HG02885 (cell line): ENCODE results near the gene IST1.

Experiments used
- ATAC-seq: cut with Tn5 transposase; IDR thresholded peaks from one replicate; pipeline ENCODE4 v1.9.1; 2021; ENCODE audit warnings: mild to moderate bottlenecking; ENCODE audit not compliant: unreplicated experiment, poor library complexity

Gene IST1

DNA sequence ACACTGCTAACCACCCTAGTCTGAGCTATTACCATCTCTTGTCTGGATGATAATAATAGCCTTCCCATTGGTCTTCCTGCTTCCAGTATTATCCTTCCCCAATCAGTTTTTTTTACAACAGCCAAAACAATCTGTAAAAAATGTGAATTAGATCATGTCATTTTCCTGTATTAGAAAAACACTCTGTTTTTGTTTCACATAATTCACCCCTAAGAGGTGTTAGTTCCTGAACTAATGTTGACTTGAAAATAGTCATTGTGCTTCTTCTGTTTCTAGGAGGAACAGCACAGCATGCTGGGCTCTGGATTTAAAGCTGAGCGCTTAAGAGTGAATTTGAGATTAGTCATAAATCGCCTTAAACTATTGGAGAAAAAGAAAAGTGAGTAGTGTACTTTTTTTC, 20.0 kb downstream of the IST1 start:
- no peak for ATAC-seq

- no peak for ATAC-seq
These were observed 21.1 kb downstream of the IST1 start for GRCh38 chr16:71916397-71916920.

DNA sequence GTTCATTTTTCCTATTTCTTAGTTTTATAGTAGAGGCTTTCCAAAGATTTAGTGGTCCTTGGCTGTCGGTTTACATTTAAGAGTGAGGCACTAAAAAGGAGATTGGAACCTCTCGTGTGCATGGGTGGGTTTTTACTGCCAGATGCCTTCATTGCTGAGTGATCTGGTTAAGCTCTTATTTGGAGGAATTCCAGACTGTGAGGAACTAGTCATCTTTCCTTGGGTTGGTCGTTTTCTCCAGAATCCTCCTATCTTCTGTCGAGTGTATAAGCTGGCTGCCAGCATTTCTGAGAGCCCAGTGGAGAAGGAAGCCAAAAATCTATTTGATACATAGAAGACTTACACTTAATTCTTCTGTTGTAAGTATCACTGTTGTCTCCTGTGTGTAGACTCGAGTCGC, 22.6 kb downstream of the IST1 start:
- ATAC-seq = no peak

GRCh38 chr16:71919035-71919434, 23.7 kb downstream of the IST1 start:
- peak; percentile 72 for ATAC-seq

DNA sequence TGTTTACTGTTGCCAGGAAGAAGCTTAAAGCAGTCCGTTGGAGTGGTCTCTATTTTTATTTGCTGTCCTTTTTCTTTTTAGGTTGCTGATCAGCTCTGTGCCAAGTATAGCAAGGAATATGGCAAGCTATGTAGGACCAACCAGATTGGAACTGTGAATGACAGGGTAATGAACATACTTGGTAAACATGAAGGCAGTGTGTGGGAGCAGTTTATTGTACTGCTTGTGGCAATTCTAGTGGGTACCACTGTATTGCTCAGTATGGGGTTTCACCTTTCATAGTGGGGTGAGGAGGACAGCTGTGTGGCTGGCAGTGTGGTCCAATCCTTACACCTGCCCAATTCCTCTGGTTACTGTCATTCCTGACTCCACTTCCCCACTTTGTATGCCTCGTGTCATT, 25.3 kb downstream of the IST1 start:
- ATAC-seq = no peak

DNA sequence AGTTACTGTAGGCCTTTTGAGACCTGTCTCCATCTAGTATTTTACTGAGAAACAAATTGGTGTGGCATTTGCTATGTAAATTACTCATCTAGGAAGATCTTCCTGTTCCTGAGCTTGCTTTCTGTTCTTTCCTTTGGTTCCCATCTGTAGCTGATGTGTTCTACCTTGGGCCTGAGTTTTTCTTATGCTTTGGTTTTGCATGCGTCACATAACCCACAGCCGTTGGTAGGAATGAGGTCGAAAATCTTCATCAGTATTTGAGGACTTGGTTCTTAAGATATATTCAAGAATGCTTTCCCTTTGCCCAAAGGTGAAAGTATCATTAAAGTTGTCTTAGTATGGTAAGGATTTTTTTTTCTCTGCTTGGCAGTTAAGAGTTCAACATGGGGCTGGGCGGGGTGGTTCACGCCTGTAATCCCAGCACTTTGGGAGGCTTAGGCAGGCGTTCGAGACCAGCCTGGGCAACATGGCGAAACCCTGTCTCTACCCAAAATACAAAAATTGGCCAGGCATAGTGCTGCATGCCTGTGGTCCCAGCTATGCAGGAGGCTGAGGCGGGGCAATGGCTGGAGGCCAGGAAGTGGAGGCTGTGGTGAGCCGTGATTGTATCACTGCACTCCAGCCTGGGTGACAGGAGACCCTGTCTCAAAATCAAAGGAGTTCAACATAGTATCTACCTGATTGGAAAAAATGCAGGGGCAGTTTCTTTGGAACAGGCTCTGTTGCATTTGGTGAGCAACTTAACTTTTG, 28.8 kb downstream of the IST1 start:
- ATAC-seq = no peak

DNA sequence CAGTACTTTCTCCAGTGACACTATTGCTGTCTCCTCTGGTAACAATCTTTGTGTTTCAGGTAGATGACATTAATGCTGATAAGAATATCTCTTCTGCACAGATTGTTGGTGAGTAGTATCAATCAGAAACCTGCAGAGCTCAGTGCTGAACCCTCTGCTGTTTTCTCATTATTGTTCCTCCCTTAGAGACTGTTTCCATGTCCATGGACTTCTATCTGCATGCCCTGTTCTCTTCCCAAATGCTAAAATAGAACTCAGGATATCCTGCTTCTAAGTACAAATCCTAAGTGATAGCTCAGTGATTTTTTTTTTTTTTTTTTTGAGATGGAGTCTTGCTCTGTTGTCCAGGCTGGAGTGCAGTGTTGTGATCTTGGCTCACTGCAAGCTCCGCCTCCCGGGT, 29.4 kb downstream of the IST1 start:
- ATAC-seq = no peak

DNA sequence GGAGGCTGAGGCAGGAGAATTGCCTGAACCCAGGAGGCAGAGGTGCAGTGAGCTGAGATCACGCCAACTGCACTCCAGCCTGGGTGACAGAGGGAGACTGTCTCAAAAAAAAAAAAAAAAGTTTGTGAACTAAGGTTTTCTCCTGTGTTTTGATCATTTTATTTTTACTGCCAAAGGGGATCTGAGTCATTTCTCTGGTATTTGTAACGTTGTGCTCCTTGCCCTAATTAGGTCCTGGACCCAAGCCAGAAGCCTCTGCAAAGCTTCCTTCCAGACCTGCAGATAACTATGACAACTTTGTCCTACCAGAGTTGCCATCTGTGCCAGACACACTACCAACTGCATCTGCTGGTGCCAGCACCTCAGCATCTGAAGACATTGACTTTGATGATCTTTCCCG, 32.1 kb downstream of the IST1 start:
- ATAC-seq = no peak

- no peak for ATAC-seq
These were observed 32.5 kb downstream of the IST1 start for GRCh38 chr16:71927787-71928186.

- ATAC-seq = no peak
These were observed 33.7 kb downstream of the IST1 start for GRCh38 chr16:71929048-71929447.

- ATAC-seq = no peak
These were observed 34.8 kb downstream of the IST1 start for GRCh38 chr16:71930013-71930563.

GRCh38 chr16:71931001-71931400, 35.7 kb downstream of the IST1 start:
- no peak for ATAC-seq

DNA sequence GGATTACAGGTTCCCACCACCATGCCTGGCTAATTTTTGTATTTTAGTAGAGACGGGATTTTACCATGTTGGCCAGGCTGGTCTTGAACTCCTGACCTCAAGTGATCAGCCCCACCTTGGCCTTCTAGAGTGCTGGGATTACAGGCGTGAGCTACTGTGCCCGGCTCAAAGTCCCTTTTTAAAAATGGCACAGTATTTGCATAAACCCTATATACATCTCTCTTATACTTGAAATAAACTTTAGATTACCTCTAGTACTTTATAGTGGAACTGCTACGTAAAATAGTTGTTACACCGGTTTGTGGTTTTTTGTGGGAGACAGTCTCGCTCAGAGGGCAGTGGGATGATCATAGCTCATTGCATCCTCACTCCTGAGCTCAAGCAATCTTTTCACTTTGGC, 36.3 kb downstream of the IST1 start:
- ATAC-seq = no peak

GRCh38 chr16:71933017-71933416, 37.7 kb downstream of the IST1 start:
- ATAC-seq = no peak

- ATAC-seq = no peak
These were observed 38.8 kb downstream of the IST1 start for GRCh38 chr16:71933913-71934695.

DNA sequence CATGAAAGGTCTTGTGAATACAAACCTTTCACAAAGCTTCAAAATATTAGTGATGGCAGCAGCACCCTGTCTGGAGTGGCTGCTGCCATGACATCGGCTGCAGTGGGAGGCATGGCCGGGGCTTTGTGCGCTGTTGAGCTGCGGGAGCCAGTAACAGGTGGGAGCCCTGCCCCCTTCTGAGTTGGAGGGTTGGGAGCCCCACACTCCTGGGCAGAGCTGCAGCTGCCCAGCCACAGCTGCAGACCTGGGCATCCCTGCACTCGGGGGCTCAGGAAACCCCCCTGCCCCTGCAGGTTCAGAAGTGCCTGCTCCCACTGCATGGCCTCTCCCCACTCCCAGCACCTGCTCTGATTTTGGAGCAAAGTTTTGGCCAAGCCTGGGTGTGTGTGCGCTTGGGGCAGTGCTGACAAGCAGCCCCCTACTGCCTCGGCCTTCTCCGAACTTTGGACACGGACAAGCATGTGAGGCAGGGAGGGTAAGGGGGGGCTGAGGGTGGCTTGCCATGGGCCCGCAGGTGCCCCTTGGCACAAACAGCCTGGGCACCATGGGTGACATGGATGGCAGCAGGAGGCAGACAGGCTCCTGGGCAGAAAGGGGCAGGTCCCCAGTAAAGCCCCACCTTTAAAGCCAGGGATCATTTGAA, 42.7 kb downstream of the IST1 start:
- no peak for ATAC-seq

- no peak for ATAC-seq
These were observed 48.6 kb downstream of the IST1 start for GRCh38 chr16:71943887-71944286.

GRCh38 chr16:71945616-71946015, 50.3 kb downstream of the IST1 start:
- no peak for ATAC-seq

DNA sequence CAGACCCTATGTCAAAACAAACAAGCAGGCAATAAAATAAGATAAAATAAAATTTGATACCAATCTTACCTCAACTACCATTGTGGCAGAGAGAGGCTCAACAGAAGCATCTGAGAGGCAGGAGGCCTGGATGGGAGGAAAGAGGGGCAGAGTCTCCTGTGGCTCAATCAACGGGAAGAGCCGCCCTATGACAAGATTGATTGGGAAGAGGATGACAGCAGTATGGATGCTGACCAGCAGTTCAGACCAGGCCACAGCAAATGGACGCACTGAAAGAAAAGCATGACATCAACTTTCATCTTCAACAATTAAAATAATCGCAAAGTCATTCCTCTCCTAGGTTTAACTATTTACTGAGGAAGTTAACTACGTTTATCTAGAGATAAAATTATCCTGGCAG, 57.5 kb downstream of the IST1 start:
- no peak for ATAC-seq

- no peak for ATAC-seq
These were observed 58.8 kb downstream of the IST1 start for GRCh38 chr16:71954180-71954579.

- ATAC-seq = no peak
These were observed 59.4 kb downstream of the IST1 start for GRCh38 chr16:71954699-71955195.
